Left ventricle myocardium inferior (tissue), 1 donor: ENCODE data around the gene POU3F2. TPM values are rescaled to one million over a fixed set of nuclear protein-coding genes. Genes with fewer than 3 reads are reported as not detected.

Experiments
- DNase-seq: peaks from one replicate; pipeline ENCODE4 v3.0.0-alpha.2; 2020
- H3K27ac ChIP-seq: fragments of 200-600 bp; replicated peaks from 2 replicates; pipeline ENCODE4 v1.8.0; 2021
- H3K27me3 ChIP-seq: fragments of 200-600 bp; 2 replicates; pipeline ENCODE4 v1.8.0; 2021; ENCODE audit warnings: low read depth
- H3K36me3 ChIP-seq: fragments of 200-600 bp; 2 replicates; pipeline ENCODE4 v1.8.0; 2021
- H3K4me1 ChIP-seq: fragments of 200-600 bp; 2 replicates; pipeline ENCODE4 v1.8.0; 2021
- H3K4me3 ChIP-seq: fragments of 200-600 bp; 2 replicates; pipeline ENCODE4 v1.8.0; 2021; ENCODE audit warnings: mild to moderate bottlenecking, moderate library complexity
- H3K9me3 ChIP-seq: fragments of 200-600 bp; replicated peaks from 2 replicates; pipeline ENCODE4 v1.8.0; 2021
- CTCF ChIP-seq: fragments of 200-600 bp; IDR thresholded peaks from 2 replicates; pipeline ENCODE4 v1.8.0; 2021; ENCODE audit warnings: antibody characterized with exemption, mild to moderate bottlenecking, borderline replicate concordance
- intact Hi-C: fragments of 100-400 bp; cut with micrococcal nuclease; formaldehyde crosslinking; loops from one replicate; pipeline ENCODE4 v1.11.0; 2022
- total RNA-seq: library from RNA; stranded (reverse); fragmentation: NEBNext Ultra II Directional; extraction: Animal tissue kit (Norgen Biotek cat#: 25700); gene quantifications from one replicate; pipeline ENCODE4 v1.2.1, GENCODE V29; 2021
- donor health status: DM: no; HTN: yes; CAD: no; lungs with severe emphysema.

Gene POU3F2
- total RNA-seq, 1 donor from 2014 or later, result not detected

- H3K4me3 ChIP-seq, result peak overlapping the region; percentile 56
- intact Hi-C loops, result no loop called here
- H3K9me3 ChIP-seq, result no peaks in the 10 kb centered on the region
- no peak for DNase-seq
- H3K27ac ChIP-seq, result no peak overlapping the region
- H3K4me1 ChIP-seq, result peaks cover 32% of the 10 kb centered on the region
- TF ChIP-seq CTCF, result no peak
- H3K36me3 ChIP-seq, result no peaks in the 10 kb centered on the region
- peaks cover 58% of the 10 kb centered on the region for H3K27me3 ChIP-seq
Measured at GRCh38 chr6:98848539-98849242, 14.3 kb downstream of the POU3F2 start.

- H3K4me3 ChIP-seq, result no peak overlapping the region
- H3K27me3 ChIP-seq, result no peaks in the 10 kb centered on the region
- H3K9me3 ChIP-seq, result no peaks in the 10 kb centered on the region
- intact Hi-C loops, result no loop called here
- H3K4me1 ChIP-seq, result no peaks in the 10 kb centered on the region
- H3K27ac ChIP-seq, result no peak overlapping the region
- DNase-seq, result no peak
- peaks cover 15% of the 10 kb centered on the region for H3K36me3 ChIP-seq
- TF ChIP-seq CTCF, result no peak
Measured at GRCh38 chr6:98864497-98864896, 30.1 kb downstream of the POU3F2 start.

- no peak overlapping the region for H3K27ac ChIP-seq
- no peak for DNase-seq
- intact Hi-C loops, result no loop called here
- no peak overlapping the region for H3K4me3 ChIP-seq
- H3K27me3 ChIP-seq, result no peaks in the 10 kb centered on the region
- H3K4me1 ChIP-seq, result no peaks in the 10 kb centered on the region
- TF ChIP-seq CTCF, result no peak
- H3K36me3 ChIP-seq, result peaks cover 27% of the 10 kb centered on the region
- no peaks in the 10 kb centered on the region for H3K9me3 ChIP-seq
Measured at GRCh38 chr6:98871057-98871456, 36.7 kb downstream of the POU3F2 start.

- no peak overlapping the region for H3K4me3 ChIP-seq
- no peaks in the 10 kb centered on the region for H3K9me3 ChIP-seq
- intact Hi-C loops, result no loop called here
Measured at GRCh38 chr6:98871821-98872220, 37.4 kb downstream of the POU3F2 start.

GRCh38 chr6:98875375-98875774 is 41.0 kb downstream of the POU3F2 start:
- DNase-seq, result peak; percentile 20
- Histone ChIP-seq H3K9me3 (no peaks in the 10 kb centered on the region), H3K4me3 (no peak overlapping the region), H3K4me1 (peaks cover 4% of the 10 kb centered on the region), H3K27me3 (no peaks in the 10 kb centered on the region), H3K36me3 (peaks cover 38% of the 10 kb centered on the region), H3K27ac (no peak overlapping the region)
- intact Hi-C loops, result no loop called here
- TF ChIP-seq CTCF, result no peak

More at GRCh38 chr6:98871821-98872220, 37.4 kb downstream of the POU3F2 start:
- H3K27ac ChIP-seq, result no peak overlapping the region
- no peak for DNase-seq
- H3K4me1 ChIP-seq, result no peaks in the 10 kb centered on the region
- H3K36me3 ChIP-seq, result peaks cover 33% of the 10 kb centered on the region
- TF ChIP-seq CTCF, result no peak
- H3K27me3 ChIP-seq, result no peaks in the 10 kb centered on the region
